Measurements from ENCODE around the gene CDH24. TPM values are rescaled to one million over a fixed set of nuclear protein-coding genes. Genes with fewer than 3 reads are reported as not detected.

Gene CDH24
- total and polyA plus RNA-seq, 2 donors (not counting 3 experiments of a cell fraction or from before 2014, with no cell fraction given): 21.7 to 52.9 TPM

- TF ChIP-seq MAX (IDR thresholded peaks at IDR 0.05; ENCODE audit: insufficient read depth, insufficient read length) (no peak), POLR2A (IDR thresholded peaks at IDR 0.05; ENCODE audit: low read depth, low read length) (no peak), JUN (IDR thresholded peaks at IDR 0.05; ENCODE audit: borderline replicate concordance, insufficient read depth, insufficient read length, low read depth) (no peak), GATA2 (IDR thresholded peaks at IDR 0.05; ENCODE audit: insufficient read depth, insufficient read length, low read depth, low read length) (no peak), POLR2AphosphoS5 (IDR thresholded peaks at IDR 0.05; ENCODE audit: insufficient read depth, low read depth, low read length) (no peak), FOS (IDR thresholded peaks at IDR 0.05; ENCODE audit: borderline replicate concordance, insufficient read depth, low read length) (no peak), MYC (IDR thresholded peaks at IDR 0.05; ENCODE audit: low read depth, low read length) (no peak), EZH2 (IDR thresholded peaks at IDR 0.05; ENCODE audit: borderline replicate concordance, low read depth, low read length, severe bottlenecking) (no peak), CTCF (IDR thresholded peaks at IDR 0.05; ENCODE audit: extremely low read depth in 1 of 2, insufficient read depth in 1 of 2, low read depth in 1 of 2, low read length in 2 of 2) (no peak)
- H3K27me3 ChIP-seq (ENCODE audit: control insufficient read depth in 2 of 2, insufficient read depth in 2 of 2, low read length in 2 of 2): no peaks in the 10 kb centered on the region
- H3K4me2 ChIP-seq (ENCODE audit: insufficient read depth, low read length): no peak overlapping the region
- ChIA-PET CTCF (interaction anchor here (0.8 to 4.6 kb wide), 10 partner anchors 9 to 105 kb away, joined by 3 to 43 read pairs (median 5); no protein-coding TSS in a partner anchor), POLR2A (interaction anchor here (0.7 kb wide), 1 partner anchor 13 kb away, joined by 4 read pairs; no protein-coding TSS in a partner anchor)
- no peaks in the 10 kb centered on the region for H3K9me3 ChIP-seq (replicated peaks; ENCODE audit: control insufficient read depth, insufficient read depth, low read length)
- dilution Hi-C loops (cut with MboI; ENCODE audit: extremely low pct_ligation_motif_present, low sequenced_read_pairs) (no loop called here), intact Hi-C loops (cut with micrococcal nuclease) (no loop called here)
- no peak overlapping the region for H2AFZ ChIP-seq (ENCODE audit: low read depth, low read length)
- FAIRE-seq (no peak), DNase-seq (ENCODE audit: low read depth, low spot score) (no peak)
- no peak overlapping the region for H3K4me3 ChIP-seq (replicated peaks in 1 of 3; ENCODE audit: insufficient read depth in 1 of 3, low read depth in 1 of 3, low read length in 3 of 3)
- H3K36me3 ChIP-seq (ENCODE audit: control insufficient read depth in 2 of 2, extremely low read depth in 1 of 2, insufficient read depth in 2 of 2, low read length in 2 of 2): peaks cover 8 to 33% of the 10 kb centered on the region in 2 experiments
- no peaks in the 10 kb centered on the region for H3K9me1 ChIP-seq (replicated peaks; ENCODE audit: control insufficient read depth, extremely low read depth, insufficient read depth, low read length)
- no peak overlapping the region for H3K27ac ChIP-seq (ENCODE audit: insufficient read depth, low read depth, low read length)
- H3K9ac ChIP-seq (replicated peaks; ENCODE audit: extremely low read depth, insufficient read depth, low read length): no peak overlapping the region
- peaks cover 28% of the 10 kb centered on the region for H3K4me1 ChIP-seq (ENCODE audit: control insufficient read depth, extremely low read depth, insufficient read depth, low read length)
- no TSS peak for BruUV-seq (replicated peaks)
- peaks cover 70% of the 10 kb centered on the region for H3K79me2 ChIP-seq (ENCODE audit: control insufficient read depth, insufficient read depth, low read length)
- peaks cover 4% of the 10 kb centered on the region for H4K20me1 ChIP-seq (replicated peaks; ENCODE audit: control insufficient read depth, extremely low read depth, insufficient read depth, low read length)
Observed at GRCh38 chr14:23091294-23092225, 34.2 kb upstream of the CDH24 start.
